ENCODE data around the gene KIF1B. TPM values are rescaled to one million over a fixed set of nuclear protein-coding genes. Genes with fewer than 3 reads are reported as not detected.

Gene KIF1B
- total RNA-seq, 1 experiment from 2014 or later = 57.7 TPM

GRCh38 chr1:10429868-10430215 is 219.5 kb downstream of the KIF1B start:
- Histone ChIP-seq H2AFZ (ENCODE audit: low read length) (no peak overlapping the region), H4K91ac (ENCODE audit: insufficient read length, low read depth, low read length) (no peak overlapping the region), H3K27ac (ENCODE audit: insufficient read length, low read depth, low read length) (no peak overlapping the region), H4K20me1 (ENCODE audit: control insufficient read depth, insufficient read depth, insufficient read length) (no peaks in the 10 kb centered on the region), H3K9me3 (ENCODE audit: control insufficient read depth, low read depth, low read length) (no peaks in the 10 kb centered on the region), H3K4me1 (ENCODE audit: insufficient read depth, low read length) (no peaks in the 10 kb centered on the region; the same call in 1 of the 2 replicates), H3K18ac (ENCODE audit: insufficient read length, low read depth, low read length) (no peak overlapping the region), H2BK5ac (ENCODE audit: insufficient read length, low read length) (no peak overlapping the region), H3T11ph (ENCODE audit: low read length) (no peak overlapping the region), H3K4ac (ENCODE audit: low read depth, low read length) (no peak overlapping the region), H4K8ac (replicated peaks; ENCODE audit: insufficient read length, low read depth, low read length) (no peak overlapping the region), H3K79me2 (ENCODE audit: insufficient read depth, low read length) (no peaks in the 10 kb centered on the region), H2BK20ac (ENCODE audit: low read depth, low read length, poor library complexity, severe bottlenecking) (no peak overlapping the region), H2BK15ac (ENCODE audit: low read depth, low read length) (no peak overlapping the region), H3K23me2 (ENCODE audit: insufficient read length, low read depth, low read length, poor library complexity, severe bottlenecking) (peaks cover 4% of the 10 kb centered on the region), H2BK12ac (ENCODE audit: insufficient read length, low read depth, low read length) (no peak overlapping the region), H4K5ac (ENCODE audit: insufficient read length, low read depth, low read length) (no peak overlapping the region), H3K23ac (ENCODE audit: insufficient read length, low read depth, low read length) (no peak overlapping the region), H3K79me1 (ENCODE audit: insufficient read depth, low read depth, low read length, poor library complexity, severe bottlenecking) (no peaks in the 10 kb centered on the region), H2AK5ac (ENCODE audit: insufficient read length, low read length) (no peak overlapping the region), H2BK120ac (ENCODE audit: low read depth, low read length, poor library complexity, severe bottlenecking) (no peak overlapping the region), H3K56ac (ENCODE audit: insufficient read length, low read depth, low read length) (no peak overlapping the region), H3K27me3 (ENCODE audit: insufficient read depth, low read length) (no peaks in the 10 kb centered on the region), H3K4me2 (ENCODE audit: insufficient read depth, insufficient read length, low read length) (peak overlapping the region; percentile 81), H3K9ac (ENCODE audit: extremely low read depth, insufficient read length, low read length) (peak overlapping the region; percentile 81), H3K14ac (ENCODE audit: insufficient read depth, low read length) (no peak overlapping the region)
- Mint-ChIP-seq H3K9me3 (no peaks in the 10 kb centered on the region), H3K36me3 (ENCODE audit: insufficient read depth in 1 of 3, low read depth in 3 of 3) (peaks cover 0 to 8% (median 1%) of the 10 kb centered on the region in 3 experiments; a peak in 3 of 7 replicates), H3K27me3 (ENCODE audit: low read depth) (no peaks in the 10 kb centered on the region), H3K27ac (0 out of 7 replicates have a peak overlapping the region, but pooled peaks of 1 of the 3 experiments have one; percentile 40), H3K4me1 (peaks cover 19 to 20% of the 10 kb centered on the region in 2 experiments), H3K4me3 (peak overlapping the region; percentile 76 to 90)
- DNase-seq = no peak
- TF ChIP-seq CTCF (conservative IDR thresholded peaks at IDR 0.05) = no peak
- WGBS (ENCODE audit: extremely low coverage, insufficient read length, low lambda C conversion rate) = no CpG with 5 or more reads among the region's 16 CpGs
